Measurements from ENCODE around the gene IQSEC1.

GRCh38 chr3:12967606-12968351 lies 105.5 kb downstream of the IQSEC1 start:
- TF ChIP-seq SIN3A (IDR thresholded peaks at IDR 0.05; ENCODE audit: borderline replicate concordance, insufficient read depth, low read length) (no peak), POLR2AphosphoS5 (IDR thresholded peaks at IDR 0.05; ENCODE audit: low read depth, low read length) (no peak), TAF1 (IDR thresholded peaks at IDR 0.05; ENCODE audit: borderline replicate concordance, insufficient read depth, low read length) (no peak)
